Measurements from ENCODE around the gene DDX25.

GRCh38 chr11:125910226-125910849, 6.0 kb downstream of the DDX25 start:
- TF ChIP-seq CTCF (IDR thresholded peaks at IDR 0.05 in 4 of 5, conservative IDR thresholded peaks at IDR 0.05 in 1 of 5) (no peak), POLR2A (IDR thresholded peaks at IDR 0.05) (no peak)
